Gastrocnemius medialis (tissue), 4 donors: ENCODE data around the gene GOPC.

Source experiments
- POLR2A ChIP-seq, 2 donors: fragments of 450-650 bp; IDR thresholded peaks; one replicate each; pipeline ENCODE4 v1.6.1; 2017; ENCODE audit warnings: antibody characterized with exemption in 2 of 2, mild to moderate bottlenecking in 2 of 2, moderate library complexity in 2 of 2
- TF ChIP-seq, protein P1 (sequence below), 5 experiments: fragments of 450-650 bp in 3 of 5; fragments of 200-600 bp in 2 of 5; sonication (generic) in 2 of 5; IDR thresholded peaks in 4 of 5; conservative IDR thresholded peaks in 1 of 5; 1 replicate in 4 of 5; 2 replicates in 1 of 5; pipeline ENCODE4 v1.5.1; 2016 to 2019; ENCODE audit warnings: antibody characterized with exemption in 5 of 5, mild to moderate bottlenecking in 3 of 5, moderate library complexity in 3 of 5

DNA sequence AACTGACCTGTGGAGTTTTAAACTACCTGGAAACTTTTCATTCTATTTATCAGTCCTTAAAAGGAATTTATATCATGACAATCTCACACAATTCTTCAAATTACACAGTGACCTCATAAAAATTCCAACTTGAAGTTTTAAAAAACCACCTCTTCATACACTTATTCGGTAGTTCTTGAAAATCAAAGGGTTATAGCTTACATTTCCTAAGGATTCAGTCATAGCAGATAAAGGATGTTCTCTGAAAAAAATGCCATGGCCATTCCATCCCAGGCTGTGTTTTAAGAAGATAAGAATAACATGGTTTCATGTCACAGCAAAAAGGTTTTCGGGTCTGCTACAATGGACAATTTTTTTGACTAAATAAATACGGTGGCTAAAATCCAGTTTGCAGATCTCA, 41.2 kb downstream of the GOPC start:
- TF ChIP-seq, protein P1, sequence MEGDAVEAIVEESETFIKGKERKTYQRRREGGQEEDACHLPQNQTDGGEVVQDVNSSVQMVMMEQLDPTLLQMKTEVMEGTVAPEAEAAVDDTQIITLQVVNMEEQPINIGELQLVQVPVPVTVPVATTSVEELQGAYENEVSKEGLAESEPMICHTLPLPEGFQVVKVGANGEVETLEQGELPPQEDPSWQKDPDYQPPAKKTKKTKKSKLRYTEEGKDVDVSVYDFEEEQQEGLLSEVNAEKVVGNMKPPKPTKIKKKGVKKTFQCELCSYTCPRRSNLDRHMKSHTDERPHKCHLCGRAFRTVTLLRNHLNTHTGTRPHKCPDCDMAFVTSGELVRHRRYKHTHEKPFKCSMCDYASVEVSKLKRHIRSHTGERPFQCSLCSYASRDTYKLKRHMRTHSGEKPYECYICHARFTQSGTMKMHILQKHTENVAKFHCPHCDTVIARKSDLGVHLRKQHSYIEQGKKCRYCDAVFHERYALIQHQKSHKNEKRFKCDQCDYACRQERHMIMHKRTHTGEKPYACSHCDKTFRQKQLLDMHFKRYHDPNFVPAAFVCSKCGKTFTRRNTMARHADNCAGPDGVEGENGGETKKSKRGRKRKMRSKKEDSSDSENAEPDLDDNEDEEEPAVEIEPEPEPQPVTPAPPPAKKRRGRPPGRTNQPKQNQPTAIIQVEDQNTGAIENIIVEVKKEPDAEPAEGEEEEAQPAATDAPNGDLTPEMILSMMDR (IDR thresholded peaks at IDR 0.05 in 4 of 5, conservative IDR thresholded peaks at IDR 0.05 in 1 of 5), result no peak
- TF ChIP-seq POLR2A (IDR thresholded peaks at IDR 0.05), result no peak
